Mesendoderm (in vitro differentiated cells): Measurements from ENCODE around the gene LSR. TPM values are rescaled to one million over a fixed set of nuclear protein-coding genes. Genes with fewer than 3 reads are reported as not detected.

Experiments used
- DNase-seq: peaks from one replicate; pipeline ENCODE4 v3.0.0; 2013
- H2AK5ac ChIP-seq: 2 replicates; pipeline ENCODE4 v1.6.1; 2013; ENCODE audit warnings: low read length, inconsistent platforms
- H2BK120ac ChIP-seq: 2 replicates; pipeline ENCODE4 v1.6.1; 2013; ENCODE audit warnings: low read depth, mild to moderate bottlenecking, low read length, moderate library complexity, mixed read lengths
- H2BK15ac ChIP-seq: replicated peaks from 2 replicates; pipeline ENCODE4 v1.6.1; 2013; ENCODE audit warnings: low read depth, mild to moderate bottlenecking, moderate library complexity
- H2BK5ac ChIP-seq: 2 replicates; pipeline ENCODE4 v1.6.1; 2013; ENCODE audit warnings: low read length, inconsistent platforms
- H3K18ac ChIP-seq: 2 replicates; pipeline ENCODE4 v1.6.1; 2013; ENCODE audit warnings: mild to moderate bottlenecking, low read length, mixed read lengths
- H3K23ac ChIP-seq: one replicate; pipeline ENCODE4 v1.6.1; 2013; ENCODE audit warnings: low read length
- H3K27ac ChIP-seq: 2 replicates; pipeline ENCODE4 v1.5.1; 2013; ENCODE audit warnings: low read depth, mild to moderate bottlenecking, inconsistent platforms, low read length, moderate library complexity
- H3K27me3 ChIP-seq: 2 replicates; pipeline ENCODE4 v1.6.1; 2013; ENCODE audit warnings: low read length, control low read depth, mild to moderate bottlenecking, inconsistent platforms; ENCODE audit not compliant: insufficient read depth, poor library complexity
- H3K36me3 ChIP-seq: 2 replicates; pipeline ENCODE4 v1.6.1; 2013; ENCODE audit warnings: low read length, inconsistent platforms; ENCODE audit not compliant: control insufficient read depth, insufficient read depth
- H3K4ac ChIP-seq: one replicate; pipeline ENCODE4 v1.6.1; 2013; ENCODE audit warnings: low read depth, mild to moderate bottlenecking, low read length, moderate library complexity
- H3K4me1 ChIP-seq: 2 replicates; pipeline ENCODE4 v1.6.1; 2013; ENCODE audit warnings: low read depth, low read length, inconsistent platforms; ENCODE audit not compliant: control insufficient read depth
- H3K4me2 ChIP-seq: 2 replicates; pipeline ENCODE4 v1.6.1; 2013; ENCODE audit warnings: low read length
- H3K4me3 ChIP-seq: 2 replicates; pipeline ENCODE4 v1.5.1; 2013; ENCODE audit warnings: mild to moderate bottlenecking, low read length
- H3K56ac ChIP-seq: one replicate; pipeline ENCODE4 v1.6.1; 2013; ENCODE audit warnings: low read length
- H3K79me1 ChIP-seq: 2 replicates; pipeline ENCODE4 v1.6.1; 2013; ENCODE audit warnings: low read length, inconsistent platforms
- H3K79me2 ChIP-seq: 2 replicates; pipeline ENCODE4 v1.6.1; 2013; ENCODE audit warnings: mild to moderate bottlenecking, low read length; ENCODE audit not compliant: control insufficient read depth, insufficient read depth
- H3K9ac ChIP-seq: 2 replicates; pipeline ENCODE4 v1.6.1; 2013; ENCODE audit warnings: low read length, inconsistent platforms
- H4K5ac ChIP-seq: one replicate; pipeline ENCODE4 v1.6.1; 2013; ENCODE audit warnings: low read length
- H4K8ac ChIP-seq: one replicate; pipeline ENCODE4 v1.6.1; 2013; ENCODE audit warnings: low read depth, mild to moderate bottlenecking, control low read depth, low read length, moderate library complexity
- WGBS: extraction: QIAGEN DNeasy Blood & Tissue Kit; methylation state at CpG from one replicate; pipeline ENCODE4 v1.1.7; 2013; ENCODE audit warnings: low lambda C conversion rate, missing lambda C conversion rate; ENCODE audit not compliant: insufficient coverage; ENCODE audit errors: extremely low coverage; 5-methylcytosine and 5-hydroxymethylcytosine counted together
- polyA plus RNA-seq, 2 experiments: library from polyadenylated mRNA; stranded (reverse); fragments of 200-250 nt; gene quantifications; one replicate each; pipeline ENCODE4 v1.2.3, GENCODE V29; 2013

LSR gene
- 93.8 TPM for polyA plus RNA-seq (2013, experiment 1 of 2)
- polyA plus RNA-seq (2013, experiment 2 of 2), result 95.6 TPM

DNA sequence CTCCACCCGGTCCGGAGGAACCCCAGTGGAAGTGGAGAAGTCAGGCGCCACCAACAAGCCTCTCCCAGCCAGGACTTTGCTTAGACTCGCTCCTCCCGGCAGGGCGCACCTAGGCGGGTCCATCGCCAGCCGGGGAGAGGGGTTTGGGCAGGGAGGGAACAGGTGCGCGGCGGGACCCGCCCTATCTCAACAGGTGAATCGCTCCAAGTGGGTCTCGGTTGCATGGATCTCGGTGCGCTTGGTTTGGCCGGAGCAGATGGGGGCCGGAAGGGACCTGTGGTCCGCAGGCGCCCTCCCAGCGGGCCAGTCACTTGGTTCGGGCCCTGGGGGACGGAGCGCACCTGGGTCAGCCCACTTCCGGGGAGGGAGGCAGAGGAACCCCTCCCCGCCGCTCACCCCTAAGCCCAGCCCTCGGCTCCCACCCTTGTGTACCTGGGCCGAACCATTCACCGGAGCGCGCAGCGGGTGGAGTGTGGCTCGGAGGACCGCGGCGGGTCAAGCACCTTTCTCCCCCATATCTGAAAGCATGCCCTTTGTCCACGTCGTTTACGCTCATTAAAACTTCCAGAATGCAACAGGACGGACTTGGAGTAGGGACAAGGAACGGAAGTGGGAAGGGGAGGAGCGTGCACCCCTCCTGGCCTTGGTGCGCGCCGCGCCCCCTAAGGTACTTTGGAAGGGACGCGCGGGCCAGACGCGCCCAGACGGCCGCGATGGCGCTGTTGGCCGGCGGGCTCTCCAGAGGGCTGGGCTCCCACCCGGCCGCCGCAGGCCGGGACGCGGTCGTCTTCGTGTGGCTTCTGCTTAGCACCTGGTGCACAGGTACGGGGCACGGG, at the start of gene LSR:
Gene LSR (plus strand): TSS at position 693 of the 836 bp plus-strand sequence. CDS start 21 bp downstream, at position 714.
- H3K27ac ChIP-seq, result peak within 1 kb of the TSS; percentile 98
- peaks cover 19% of the 10 kb centered on the region for H3K79me1 ChIP-seq
- H3K18ac ChIP-seq, result peak within 1 kb of the TSS; percentile 88
- peak within 1 kb of the TSS; percentile 71 for H3K4me3 ChIP-seq
- peaks cover 3% of the 10 kb centered on the region for H3K4me1 ChIP-seq
- no peak within 1 kb of the TSS for H4K8ac ChIP-seq
- peak within 1 kb of the TSS; percentile 45 for H2BK120ac ChIP-seq
- H3K27me3 ChIP-seq, result no peaks in the 10 kb centered on the region
- H3K56ac ChIP-seq, result peak within 1 kb of the TSS; percentile 94
- H3K9ac ChIP-seq, result peak within 1 kb of the TSS; percentile 85
- DNase-seq, result peak; percentile 97
- H3K36me3 ChIP-seq, result peaks cover 11% of the 10 kb centered on the region
- no peak within 1 kb of the TSS for H2AK5ac ChIP-seq
- no peak within 1 kb of the TSS for H2BK15ac ChIP-seq
- H4K5ac ChIP-seq, result no peak within 1 kb of the TSS
- peaks cover 24% of the 10 kb centered on the region for H3K79me2 ChIP-seq
- H3K4ac ChIP-seq, result peak within 1 kb of the TSS; percentile 74
- no peak within 1 kb of the TSS for H3K23ac ChIP-seq
- H3K4me2 ChIP-seq, result peak within 1 kb of the TSS; percentile 80
- H2BK5ac ChIP-seq, result peak within 1 kb of the TSS; percentile 70
- no CpG with 5 or more reads among the region's 69 CpGs for WGBS

DNA sequence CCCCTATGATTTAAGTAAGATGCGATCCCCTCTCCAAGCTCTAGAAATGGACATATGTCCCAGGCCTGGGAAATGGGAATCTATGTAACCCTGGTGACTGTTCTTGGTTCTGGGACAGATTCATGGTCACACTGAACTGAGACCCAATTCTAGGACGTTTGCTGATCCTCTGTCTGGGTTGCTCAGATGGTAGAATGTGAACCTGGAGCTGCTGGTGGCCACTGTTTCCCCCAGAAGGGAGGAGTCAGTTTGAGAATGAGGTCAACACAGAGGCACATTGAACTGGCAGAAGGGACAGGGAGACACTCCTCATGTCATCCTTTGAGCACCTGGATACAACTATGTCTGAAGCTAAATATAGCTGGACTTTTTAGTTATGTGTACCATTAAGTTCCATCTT, 49.3 kb upstream of the LSR start:
- Histone ChIP-seq H2BK15ac (no peak overlapping the region), H3K4me3 (no peak overlapping the region), H2BK5ac (no peak overlapping the region), H3K4ac (no peak overlapping the region), H3K27ac (no peak overlapping the region), H3K27me3 (no peaks in the 10 kb centered on the region), H3K18ac (no peak overlapping the region), H3K36me3 (no peaks in the 10 kb centered on the region), H3K79me1 (no peaks in the 10 kb centered on the region), H3K4me1 (peaks cover 4% of the 10 kb centered on the region), H3K79me2 (no peaks in the 10 kb centered on the region), H2BK120ac (no peak overlapping the region), H3K9ac (no peak overlapping the region), H3K56ac (no peak overlapping the region), H3K23ac (no peak overlapping the region), H3K4me2 (no peak overlapping the region), H4K5ac (no peak overlapping the region), H2AK5ac (no peak overlapping the region), H4K8ac (no peak overlapping the region)
- no peak for DNase-seq
- WGBS, result no CpG with 5 or more reads among the region's 2 CpGs

DNA sequence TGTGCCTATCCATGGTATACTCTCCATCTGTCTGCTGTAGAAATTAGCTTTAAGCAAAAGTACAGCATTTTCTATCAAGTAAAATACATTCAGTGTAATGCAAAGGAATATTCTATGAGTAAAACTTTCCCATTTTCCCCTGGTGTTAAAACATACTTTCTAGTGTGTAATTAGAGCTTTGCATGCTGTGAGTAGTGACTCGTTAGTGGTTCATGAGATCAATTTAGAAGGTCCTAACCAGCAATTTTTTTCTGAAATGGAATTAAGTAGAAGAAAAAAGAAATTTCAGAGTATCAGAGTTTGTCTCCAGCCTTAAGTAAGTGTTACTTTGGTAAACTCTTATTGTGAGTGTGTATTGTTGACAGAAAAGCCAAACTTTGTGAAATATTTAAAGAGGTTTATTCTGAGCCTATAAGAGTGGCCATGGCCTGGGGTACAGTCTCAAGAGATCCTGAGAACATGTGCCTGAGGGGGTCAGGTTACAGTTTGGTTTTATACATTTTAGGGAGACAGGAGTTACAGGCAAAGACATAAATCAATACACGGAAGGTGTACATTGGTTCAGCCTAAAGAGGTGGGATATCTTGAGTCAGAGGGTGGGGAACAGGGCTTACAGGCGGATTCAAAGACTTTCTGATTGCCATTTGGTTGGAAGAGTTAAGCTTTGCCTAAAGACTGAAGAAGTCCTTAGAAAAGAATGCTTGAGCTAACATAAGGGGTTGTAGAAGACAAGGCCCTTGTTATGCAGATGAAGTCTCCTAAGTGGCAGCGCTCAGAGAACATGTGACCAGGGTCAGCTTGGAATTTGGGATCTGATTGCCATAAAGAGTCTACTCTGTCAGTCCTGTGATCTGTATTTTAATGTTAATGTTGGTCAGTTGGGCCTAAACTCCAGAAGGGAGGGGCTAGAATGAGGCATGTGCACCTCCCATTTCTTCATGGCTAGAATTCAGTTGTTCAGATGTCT, 45.8 kb upstream of the LSR start:
- Histone ChIP-seq H3K9ac (no peak overlapping the region), H2AK5ac (no peak overlapping the region), H2BK15ac (no peak overlapping the region), H3K27me3 (no peaks in the 10 kb centered on the region), H3K36me3 (no peaks in the 10 kb centered on the region), H2BK5ac (no peak overlapping the region), H3K27ac (no peak overlapping the region), H3K23ac (no peak overlapping the region), H3K79me1 (no peaks in the 10 kb centered on the region), H2BK120ac (no peak overlapping the region), H3K4me2 (no peak overlapping the region), H3K4me1 (peaks cover 8% of the 10 kb centered on the region), H3K4me3 (no peak overlapping the region), H3K56ac (no peak overlapping the region), H3K79me2 (no peaks in the 10 kb centered on the region), H4K5ac (no peak overlapping the region), H3K18ac (no peak overlapping the region), H4K8ac (no peak overlapping the region), H3K4ac (no peak overlapping the region)
- DNase-seq, result peak; percentile 78
- WGBS, result no CpG with 5 or more reads among the region's 4 CpGs

- H3K36me3 ChIP-seq, result no peaks in the 10 kb centered on the region
- no peak overlapping the region for H2BK5ac ChIP-seq
- H3K79me2 ChIP-seq, result no peaks in the 10 kb centered on the region
- no peak overlapping the region for H3K18ac ChIP-seq
- peak overlapping the region; percentile 5 for H3K4ac ChIP-seq
- no CpG with 5 or more reads among the region's 13 CpGs for WGBS
- no peak overlapping the region for H2BK15ac ChIP-seq
- no peak overlapping the region for H4K8ac ChIP-seq
- H3K79me1 ChIP-seq, result no peaks in the 10 kb centered on the region
- H2AK5ac ChIP-seq, result no peak overlapping the region
- H3K4me3 ChIP-seq, result no peak overlapping the region
- H3K4me2 ChIP-seq, result no peak overlapping the region
- peak overlapping the region; percentile 65 for H3K56ac ChIP-seq
- no peak overlapping the region for H3K9ac ChIP-seq
- H3K27me3 ChIP-seq, result no peaks in the 10 kb centered on the region
- DNase-seq, result no peak
- H3K23ac ChIP-seq, result no peak overlapping the region
- H4K5ac ChIP-seq, result no peak overlapping the region
- no peak overlapping the region for H2BK120ac ChIP-seq
- no peak overlapping the region for H3K27ac ChIP-seq
- peaks cover 8% of the 10 kb centered on the region for H3K4me1 ChIP-seq
Observed at GRCh38 chr19:35204799-35205732, 43.7 kb upstream of the LSR start.

GRCh38 chr19:35205733-35206323, 43.0 kb upstream of the LSR start:
- no peak for DNase-seq

More at GRCh38 chr19:35205733-35206323, 43.0 kb upstream of the LSR start:
- no peak overlapping the region for H3K4me3 ChIP-seq
- H3K79me2 ChIP-seq, result no peaks in the 10 kb centered on the region
- H3K27me3 ChIP-seq, result no peaks in the 10 kb centered on the region
- no peak overlapping the region for H3K23ac ChIP-seq
- no peak overlapping the region for H2BK120ac ChIP-seq
- no CpG with 5 or more reads among the region's 6 CpGs for WGBS
- H3K27ac ChIP-seq, result no peak overlapping the region
- no peak overlapping the region for H3K9ac ChIP-seq
- H2BK5ac ChIP-seq, result no peak overlapping the region
- no peak overlapping the region for H2AK5ac ChIP-seq
- H3K4me2 ChIP-seq, result no peak overlapping the region
- H2BK15ac ChIP-seq, result no peak overlapping the region
- no peak overlapping the region for H3K4ac ChIP-seq
- H3K18ac ChIP-seq, result no peak overlapping the region
- no peak overlapping the region for H4K5ac ChIP-seq
- H3K56ac ChIP-seq, result peak overlapping the region; percentile 65
- no peaks in the 10 kb centered on the region for H3K79me1 ChIP-seq
- no peaks in the 10 kb centered on the region for H3K36me3 ChIP-seq
- H3K4me1 ChIP-seq, result peaks cover 8% of the 10 kb centered on the region
- H4K8ac ChIP-seq, result no peak overlapping the region
